C4-2B (cell line): ENCODE data around the gene EIF4EBP3.

Experiments used
- CTCF ChIP-seq: fragments of 450-650 bp; conservative IDR thresholded peaks from 2 replicates; pipeline ENCODE4 v1.5.1; 2017; ENCODE audit warnings: mild to moderate bottlenecking
- ZFX ChIP-seq: fragments of 450-650 bp; IDR thresholded peaks from 2 replicates; pipeline ENCODE4 v1.6.1; 2017

DNA sequence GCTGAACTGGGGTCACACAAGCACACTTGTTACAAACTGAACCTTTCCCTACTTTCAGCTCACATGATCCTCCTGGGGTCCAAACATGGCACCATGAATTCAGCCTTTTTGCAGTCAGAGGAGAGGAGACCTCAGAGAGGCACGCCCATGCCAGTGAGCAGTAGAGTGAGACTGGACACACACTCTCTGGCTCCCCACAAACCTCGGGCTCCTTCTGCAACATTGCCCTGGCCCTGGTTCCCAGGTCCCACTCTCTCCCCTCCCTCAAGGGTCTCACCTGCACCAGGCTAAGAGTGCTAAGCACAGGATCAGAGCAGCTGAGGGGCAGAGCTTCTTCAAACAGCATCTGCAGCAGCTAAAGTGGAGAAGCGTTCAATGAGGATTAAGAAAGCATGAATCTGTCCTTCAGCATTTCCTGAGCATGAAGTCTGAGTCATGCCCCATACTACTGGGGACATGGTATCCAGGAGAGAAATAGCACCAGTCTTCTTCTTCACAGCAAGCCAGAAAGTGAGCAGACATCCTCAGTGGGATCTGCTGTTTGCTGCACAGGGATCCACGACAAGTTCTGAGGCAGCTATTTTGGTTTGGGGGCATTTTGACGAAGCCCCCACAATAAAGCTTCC lies 44.4 kb downstream of the EIF4EBP3 start:
- TF ChIP-seq CTCF (no peak), ZFX (no peak)
